Breast epithelium (tissue), 3 donors: ENCODE measurements around the gene EHF.

Source experiments
- CTCF ChIP-seq, 3 donors: fragments of 450-650 bp; IDR thresholded peaks; one replicate each; pipeline ENCODE4 v1.5.1; 2016 to 2017; ENCODE audit warnings: antibody characterized with exemption in 3 of 3, mild to moderate bottlenecking in 3 of 3, moderate library complexity in 3 of 3
- POLR2A ChIP-seq: fragments of 450-650 bp; IDR thresholded peaks from one replicate; pipeline ENCODE4 v1.6.1; 2016; ENCODE audit warnings: antibody characterized with exemption, mild to moderate bottlenecking, moderate library complexity

GRCh38 chr11:34575671-34576070 lies 45.2 kb upstream of the EHF start:
- no peak for TF ChIP-seq CTCF (IDR thresholded peaks at IDR 0.05)
- no peak for TF ChIP-seq POLR2A
